DND-41 (cell line): ENCODE measurements around the gene TXLNA.

Experiments used
- ATAC-seq: fragments of 200-7000 bp; cut with Tn5 transposase; 3 replicates; pipeline ENCODE4 v1.9.1; 2021; ENCODE audit warnings: low read depth; ENCODE audit not compliant: insufficient read depth
- DNase-seq: peaks from one replicate; pipeline ENCODE4 v3.0.0-alpha.2; 2020
- H2AFZ ChIP-seq: 2 replicates; pipeline ENCODE4 v1.6.0; 2012; ENCODE audit warnings: low read depth, low read length
- H3K27ac ChIP-seq: 2 replicates; pipeline ENCODE4 v1.5.1; 2012; ENCODE audit warnings: low read length, inconsistent platforms
- H3K27me3 ChIP-seq: fragments of 200-600 bp; sonication (generic); 2 replicates; pipeline ENCODE4 v1.6.0; 2012; ENCODE audit warnings: low read length, mild to moderate bottlenecking, inconsistent platforms; ENCODE audit not compliant: insufficient read depth, poor library complexity
- H3K36me3 ChIP-seq: 2 replicates; pipeline ENCODE4 v1.5.1; 2012; ENCODE audit warnings: low read length, inconsistent platforms; ENCODE audit not compliant: insufficient read depth
- H3K4me1 ChIP-seq: 2 replicates; pipeline ENCODE4 v1.5.1; 2012; ENCODE audit warnings: mild to moderate bottlenecking, low read length; ENCODE audit not compliant: insufficient read depth
- H3K4me2 ChIP-seq: 2 replicates; pipeline ENCODE4 v1.6.0; 2012; ENCODE audit warnings: mild to moderate bottlenecking, moderate library complexity, low read length, inconsistent platforms; ENCODE audit not compliant: insufficient read depth
- H3K4me3 ChIP-seq, 2 experiments: fragments of 200-600 bp in 1 of 2; shearing (Covaris generic) in 1 of 2; 2 replicates each; pipeline ENCODE4 v1.5.1; 2012 to 2016; ENCODE audit warnings: inconsistent platforms in 2 of 2, low read length in 2 of 2, mild to moderate bottlenecking in 2 of 2, low read depth in 1 of 2, moderate library complexity in 1 of 2
- H3K79me2 ChIP-seq: 2 replicates; pipeline ENCODE4 v1.6.0; 2012; ENCODE audit warnings: low read length, inconsistent platforms; ENCODE audit not compliant: insufficient read depth
- H3K9ac ChIP-seq: 2 replicates; pipeline ENCODE4 v1.6.0; 2012; ENCODE audit warnings: low read depth, mild to moderate bottlenecking, inconsistent platforms, low read length, moderate library complexity
- H3K9me3 ChIP-seq: 2 replicates; pipeline ENCODE4 v1.5.1; 2012; ENCODE audit warnings: low read length, moderate library complexity, mild to moderate bottlenecking, inconsistent platforms; ENCODE audit not compliant: insufficient read depth, severe bottlenecking
- H4K20me1 ChIP-seq: 2 replicates; pipeline ENCODE4 v1.6.0; 2012; ENCODE audit warnings: low read length; ENCODE audit not compliant: insufficient read depth
- CTCF ChIP-seq: IDR thresholded peaks from 2 replicates; pipeline ENCODE4 v1.5.1; 2012; ENCODE audit warnings: borderline replicate concordance, low read length, moderate library complexity, mild to moderate bottlenecking; ENCODE audit not compliant: poor library complexity, severe bottlenecking; ENCODE audit errors: extremely low read depth
- EZH2 ChIP-seq: IDR thresholded peaks from 3 replicates; pipeline ENCODE4 v1.6.1; 2012; ENCODE audit warnings: borderline replicate concordance, low read depth, mild to moderate bottlenecking, moderate library complexity, low read length, inconsistent platforms; ENCODE audit not compliant: severe bottlenecking

TXLNA gene

GRCh38 chr1:32231843-32232432, 52.5 kb downstream of the TXLNA start:
- no peak overlapping the region for H3K27ac ChIP-seq
- H2AFZ ChIP-seq: no peak overlapping the region
- H3K4me3 ChIP-seq: no peak overlapping the region
- H3K79me2 ChIP-seq: no peaks in the 10 kb centered on the region
- no peaks in the 10 kb centered on the region for H3K9me3 ChIP-seq
- TF ChIP-seq EZH2: no peak
- TF ChIP-seq CTCF: no peak
- H4K20me1 ChIP-seq: no peaks in the 10 kb centered on the region
- H3K27me3 ChIP-seq: no peaks in the 10 kb centered on the region
- H3K4me1 ChIP-seq: no peaks in the 10 kb centered on the region
- H3K36me3 ChIP-seq: peaks cover 48% of the 10 kb centered on the region
- no peak for DNase-seq
- peak; percentile 31; the same call in 2 of the 3 replicates for ATAC-seq
- H3K9ac ChIP-seq: no peak overlapping the region
- no peak overlapping the region for H3K4me2 ChIP-seq

GRCh38 chr1:32232558-32233304, 53.3 kb downstream of the TXLNA start:
- ATAC-seq: peak; percentile 39; the same call in 2 of the 3 replicates
- Histone ChIP-seq H3K36me3 (peaks cover 41% of the 10 kb centered on the region), H3K79me2 (no peaks in the 10 kb centered on the region), H3K27me3 (no peaks in the 10 kb centered on the region), H3K4me3 (no peak overlapping the region), H4K20me1 (no peaks in the 10 kb centered on the region), H3K9ac (no peak overlapping the region), H3K27ac (no peak overlapping the region), H3K4me1 (no peaks in the 10 kb centered on the region), H3K4me2 (no peak overlapping the region), H2AFZ (no peak overlapping the region), H3K9me3 (no peaks in the 10 kb centered on the region)
- DNase-seq: no peak
- no peak for TF ChIP-seq EZH2
- TF ChIP-seq CTCF: no peak

- TF ChIP-seq CTCF (no peak), EZH2 (no peak)
- H3K4me1 ChIP-seq: no peaks in the 10 kb centered on the region
- H3K9me3 ChIP-seq: no peaks in the 10 kb centered on the region
- no peak overlapping the region for H3K9ac ChIP-seq
- no peak overlapping the region for H3K4me2 ChIP-seq
- no peaks in the 10 kb centered on the region for H3K27me3 ChIP-seq
- DNase-seq (no peak), ATAC-seq (no peak)
- no peaks in the 10 kb centered on the region for H4K20me1 ChIP-seq
- H3K27ac ChIP-seq: no peak overlapping the region
- no peaks in the 10 kb centered on the region for H3K79me2 ChIP-seq
- H3K4me3 ChIP-seq: no peak overlapping the region
- H3K36me3 ChIP-seq: peaks cover 22% of the 10 kb centered on the region
- no peak overlapping the region for H2AFZ ChIP-seq
These were observed 55.3 kb downstream of the TXLNA start for GRCh38 chr1:32234792-32235191.
